Measurements from ENCODE around the gene BRICD5. TPM values are rescaled to one million over a fixed set of nuclear protein-coding genes. Genes with fewer than 3 reads are reported as not detected.

BRICD5 gene
- total and polyA plus RNA-seq, 2 donors (not counting 1 experiment from before 2014, with no cell fraction given): 0.23 to 1.5 TPM

GRCh38 chr16:2194852-2195321 lies 15.8 kb downstream of the BRICD5 start:
- peak in 1 of 2 donors; percentile 33 for TF ChIP-seq CTCF (conservative IDR thresholded peaks at IDR 0.05 in 1 of 2, IDR thresholded peaks at IDR 0.05 in 1 of 2; ENCODE audit: low read depth in 1 of 2, low read length in 2 of 2)
- peak; percentile 28 for TF ChIP-seq EZH2 (IDR thresholded peaks at IDR 0.05; ENCODE audit: low read length, missing control alignments)
- Histone ChIP-seq H3K36me3 (ENCODE audit: control insufficient read depth, insufficient read depth, low read length) (no peaks in the 10 kb centered on the region), H3K9ac (ENCODE audit: insufficient read depth, low read length) (no peak overlapping the region), H3K4me3 (replicated peaks in 1 of 4; ENCODE audit: control extremely low read depth in 1 of 4, insufficient read depth in 1 of 4, low read depth in 3 of 4, low read length in 4 of 4) (no peak overlapping the region), H3K4me2 (ENCODE audit: extremely low read depth, insufficient read depth, low read length) (no peak overlapping the region), H3K79me2 (ENCODE audit: control insufficient read depth, insufficient read depth, low read length) (no peaks in the 10 kb centered on the region), H4K20me1 (ENCODE audit: control insufficient read depth, extremely low read depth, insufficient read depth, low read length) (no peaks in the 10 kb centered on the region), H3K4me1 (ENCODE audit: control insufficient read depth, extremely low read depth, insufficient read depth, low read length) (no peaks in the 10 kb centered on the region), H2AFZ (ENCODE audit: low read length) (no peak overlapping the region), H3K9me3 (ENCODE audit: control insufficient read depth, insufficient read depth, low read depth, low read length) (no peaks in the 10 kb centered on the region), H3K27me3 (ENCODE audit: control insufficient read depth, insufficient read depth, low read length) (peaks cover 40% of the 10 kb centered on the region), H3K27ac (ENCODE audit: insufficient read depth, low read length) (no peak overlapping the region)
- DNase-seq (ENCODE audit: low read depth in 2 of 2): peak; percentile 34 to 42

- peak; percentile 39 to 42 for DNase-seq (ENCODE audit: low read depth in 2 of 2)
- Histone ChIP-seq H3K27ac (ENCODE audit: insufficient read depth, low read length) (no peak overlapping the region), H3K79me2 (ENCODE audit: control insufficient read depth, insufficient read depth, low read length) (no peaks in the 10 kb centered on the region), H4K20me1 (ENCODE audit: control insufficient read depth, extremely low read depth, insufficient read depth, low read length) (no peaks in the 10 kb centered on the region), H3K9me3 (ENCODE audit: control insufficient read depth, insufficient read depth, low read depth, low read length) (no peaks in the 10 kb centered on the region), H3K4me3 (replicated peaks in 1 of 4; ENCODE audit: control extremely low read depth in 1 of 4, insufficient read depth in 1 of 4, low read depth in 3 of 4, low read length in 4 of 4) (no peak overlapping the region), H3K36me3 (ENCODE audit: control insufficient read depth, insufficient read depth, low read length) (no peaks in the 10 kb centered on the region), H3K9ac (ENCODE audit: insufficient read depth, low read length) (no peak overlapping the region), H2AFZ (ENCODE audit: low read length) (no peak overlapping the region), H3K4me1 (ENCODE audit: control insufficient read depth, extremely low read depth, insufficient read depth, low read length) (no peaks in the 10 kb centered on the region), H3K27me3 (ENCODE audit: control insufficient read depth, insufficient read depth, low read length) (peaks cover 39% of the 10 kb centered on the region), H3K4me2 (ENCODE audit: extremely low read depth, insufficient read depth, low read length) (no peak overlapping the region)
- TF ChIP-seq CTCF (conservative IDR thresholded peaks at IDR 0.05 in 1 of 2, IDR thresholded peaks at IDR 0.05 in 1 of 2; ENCODE audit: low read depth in 1 of 2, low read length in 2 of 2) (no peak), EZH2 (IDR thresholded peaks at IDR 0.05; ENCODE audit: low read length, missing control alignments) (no peak)
These were observed 16.4 kb downstream of the BRICD5 start for GRCh38 chr16:2194166-2194834.

GRCh38 chr16:2191446-2191706 lies 19.3 kb downstream of the BRICD5 start:
- H3K79me2 ChIP-seq (ENCODE audit: control insufficient read depth, insufficient read depth, low read length): no peaks in the 10 kb centered on the region
- H3K4me1 ChIP-seq (ENCODE audit: control insufficient read depth, extremely low read depth, insufficient read depth, low read length): no peaks in the 10 kb centered on the region
- no peak overlapping the region for H3K9ac ChIP-seq (ENCODE audit: insufficient read depth, low read length)
- H3K4me2 ChIP-seq (ENCODE audit: extremely low read depth, insufficient read depth, low read length): no peak overlapping the region
- H4K20me1 ChIP-seq (ENCODE audit: control insufficient read depth, extremely low read depth, insufficient read depth, low read length): no peaks in the 10 kb centered on the region
- H3K9me3 ChIP-seq (ENCODE audit: control insufficient read depth, insufficient read depth, low read depth, low read length): no peaks in the 10 kb centered on the region
- no peaks in the 10 kb centered on the region for H3K36me3 ChIP-seq (ENCODE audit: control insufficient read depth, insufficient read depth, low read length)
- no peak overlapping the region for H3K4me3 ChIP-seq (replicated peaks in 1 of 4; ENCODE audit: control extremely low read depth in 1 of 4, insufficient read depth in 1 of 4, low read depth in 3 of 4, low read length in 4 of 4)
- peaks cover 13% of the 10 kb centered on the region for H3K27me3 ChIP-seq (ENCODE audit: control insufficient read depth, insufficient read depth, low read length)
- DNase-seq (ENCODE audit: low read depth in 2 of 2): no peak
- H2AFZ ChIP-seq (ENCODE audit: low read length): no peak overlapping the region
- H3K27ac ChIP-seq (ENCODE audit: insufficient read depth, low read length): no peak overlapping the region
- TF ChIP-seq EZH2 (IDR thresholded peaks at IDR 0.05; ENCODE audit: low read length, missing control alignments) (no peak), CTCF (conservative IDR thresholded peaks at IDR 0.05 in 1 of 2, IDR thresholded peaks at IDR 0.05 in 1 of 2; ENCODE audit: low read depth in 1 of 2, low read length in 2 of 2) (no peak)

All from fibroblast of lung (primary cell).